GM21786 (cell line): ENCODE data around the gene RCAN2.
A peak's percentile ranks its signal among the peaks of the same experiment; 100 is the strongest.
"Not testable (repeated sequence)": the region's sequence is repeated elsewhere in the genome, so short reads cannot be mapped to it uniquely, and the experiment has no call there.

ENCODE experiments used
- ATAC-seq: cut with Tn5 transposase; IDR thresholded peaks from one replicate; pipeline ENCODE4 v1.9.1; 2021; ENCODE audit not compliant: unreplicated experiment

Gene RCAN2

DNA sequence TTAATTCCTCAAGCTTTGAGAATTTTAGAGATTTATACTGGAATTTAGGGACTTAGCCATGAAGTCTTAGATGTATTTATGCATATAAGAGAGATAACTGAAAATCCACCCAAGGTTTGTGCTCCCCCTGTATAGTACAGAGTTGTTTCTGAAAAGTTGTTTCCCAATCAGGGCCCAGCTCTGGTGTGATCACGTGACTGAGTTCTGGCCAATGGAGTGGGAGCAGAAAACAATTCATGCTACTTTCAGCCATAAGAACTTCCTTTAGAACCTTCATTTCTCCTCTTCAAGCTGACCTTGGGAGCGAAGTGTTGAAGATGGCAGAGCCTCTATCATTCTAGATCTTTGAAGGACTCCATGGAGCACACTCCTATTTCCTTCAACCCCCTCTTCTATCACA lies 151.0 kb downstream of the RCAN2 start:
- ATAC-seq: no peak

DNA sequence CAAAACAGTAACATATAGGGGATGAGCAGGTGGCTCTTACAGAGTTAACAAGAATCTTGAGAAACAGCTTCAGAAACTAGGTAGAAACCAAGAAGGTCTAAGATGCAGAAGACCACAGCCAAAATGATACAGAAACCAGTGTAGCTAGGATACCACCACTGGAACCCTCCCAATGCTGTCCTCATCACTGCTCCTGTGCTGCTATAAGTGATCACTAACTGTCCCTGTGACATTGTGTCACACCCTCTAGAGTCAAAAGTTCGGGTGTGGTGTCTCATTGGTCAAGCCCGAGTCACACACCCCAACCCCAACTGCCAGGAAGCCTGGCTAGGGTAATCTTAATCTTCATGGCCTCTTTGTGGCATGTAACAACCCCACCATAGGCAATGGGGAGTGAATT lies 153.1 kb downstream of the RCAN2 start:
- peak; percentile 91 for ATAC-seq

- ATAC-seq: no peak
Measured at GRCh38 chr6:46334442-46334841, 156.8 kb downstream of the RCAN2 start.

DNA sequence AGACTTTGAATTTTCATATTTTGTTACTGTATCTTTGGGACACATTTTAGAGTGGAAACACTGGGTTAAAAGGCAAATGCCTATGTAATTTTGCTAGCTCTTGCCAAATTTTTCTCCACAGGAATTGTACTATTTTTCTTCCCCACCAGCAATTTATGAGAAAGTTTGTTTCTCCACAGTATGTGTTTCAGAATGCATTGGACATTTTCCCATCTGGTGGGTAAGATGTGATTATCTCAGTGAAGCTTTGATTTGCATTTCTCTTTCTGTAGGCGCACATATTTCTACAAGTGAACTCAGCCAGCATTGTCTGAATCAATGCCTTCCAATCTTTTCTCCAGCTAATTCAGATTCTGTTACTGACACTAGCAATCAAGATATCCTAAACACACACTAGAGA lies 157.8 kb downstream of the RCAN2 start:
- ATAC-seq: no peak

- ATAC-seq: not testable (repeated sequence)
Measured at GRCh38 chr6:46332448-46332847, 158.8 kb downstream of the RCAN2 start.

GRCh38 chr6:46331461-46331860 lies 159.8 kb downstream of the RCAN2 start:
- no peak for ATAC-seq

DNA sequence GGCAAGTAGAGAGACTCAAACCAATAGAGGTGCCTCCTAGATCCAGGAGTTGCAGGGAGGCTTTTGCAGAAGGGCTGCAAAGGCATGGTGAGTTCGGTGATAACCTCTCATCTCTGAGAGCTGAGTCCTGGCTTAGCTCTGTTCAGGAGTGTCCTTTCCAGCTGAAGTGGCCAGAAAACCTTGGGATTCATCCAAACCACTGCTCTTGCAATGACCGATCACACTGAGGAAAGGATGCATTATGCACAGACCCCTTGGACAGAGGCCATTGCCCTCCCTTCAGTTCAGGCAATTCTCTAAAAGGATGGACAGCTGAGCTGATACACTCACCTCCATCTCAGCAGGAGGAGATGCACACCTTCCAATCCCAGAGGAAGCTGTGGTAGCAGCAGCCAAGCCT lies 161.7 kb downstream of the RCAN2 start:
- ATAC-seq: no peak

DNA sequence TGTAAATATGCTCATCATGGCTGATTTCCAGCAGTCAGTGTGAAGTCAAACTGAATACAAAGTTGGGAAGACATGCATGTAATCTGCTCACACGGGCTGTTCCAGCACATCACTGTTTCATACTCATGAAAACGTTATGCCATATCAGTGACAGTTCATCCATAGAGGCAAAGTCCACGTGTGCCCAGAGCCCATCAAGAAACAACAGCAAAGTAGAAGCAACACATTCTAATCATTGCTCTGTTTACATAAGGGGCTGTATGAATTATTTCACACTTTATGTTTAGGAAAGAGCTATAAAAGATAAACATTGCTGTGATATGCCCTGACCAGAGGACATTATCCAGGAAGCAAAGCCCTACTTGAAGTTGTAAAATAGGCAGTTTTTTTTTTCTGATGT lies 163.5 kb downstream of the RCAN2 start:
- ATAC-seq: no peak

DNA sequence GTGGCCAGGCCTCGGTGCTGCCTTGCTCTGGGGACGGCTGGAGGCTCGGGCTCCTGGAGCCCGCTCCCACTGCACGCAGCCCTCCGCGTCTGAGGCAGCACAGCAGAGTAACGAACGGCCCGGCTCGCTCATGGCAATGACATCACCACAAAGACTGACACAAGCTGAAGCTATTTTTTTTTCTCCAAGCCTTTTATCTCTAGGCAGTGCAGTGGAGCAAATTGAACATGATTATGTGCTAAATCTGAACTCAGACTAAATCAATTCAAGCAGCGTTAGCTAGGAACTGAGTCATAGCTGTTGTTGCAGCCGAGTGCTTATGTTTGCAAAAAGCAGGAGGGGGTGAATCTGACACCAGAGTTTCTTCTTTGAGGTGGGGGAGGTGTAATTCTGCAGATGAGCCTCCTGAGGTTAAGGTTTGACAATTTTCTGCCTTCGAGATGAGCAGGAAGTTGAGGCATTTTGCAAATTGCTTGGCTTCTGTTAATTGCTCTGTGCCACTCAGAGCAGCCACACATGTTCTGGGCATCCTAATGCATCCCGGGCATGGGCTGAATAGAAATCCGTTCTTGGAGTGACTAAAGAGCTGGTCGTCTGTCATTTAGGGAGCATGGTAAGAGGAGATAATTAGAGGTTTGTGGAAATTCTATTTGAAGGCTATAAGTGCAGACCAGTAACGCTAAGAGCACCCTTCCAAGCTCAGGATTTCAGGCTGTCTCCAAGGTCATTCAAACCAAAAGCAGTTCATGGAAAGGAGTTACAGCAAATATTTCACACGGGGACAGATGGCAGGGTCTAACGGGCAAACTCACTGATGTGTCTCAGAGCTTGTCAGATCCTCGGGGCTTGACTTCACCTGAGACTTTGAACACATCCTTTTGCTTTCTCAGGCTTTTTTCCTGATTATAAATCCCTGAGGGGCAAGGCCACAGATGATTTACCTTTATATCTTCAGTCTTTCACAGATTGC lies 165.4 kb downstream of the RCAN2 start:
- no peak for ATAC-seq

DNA sequence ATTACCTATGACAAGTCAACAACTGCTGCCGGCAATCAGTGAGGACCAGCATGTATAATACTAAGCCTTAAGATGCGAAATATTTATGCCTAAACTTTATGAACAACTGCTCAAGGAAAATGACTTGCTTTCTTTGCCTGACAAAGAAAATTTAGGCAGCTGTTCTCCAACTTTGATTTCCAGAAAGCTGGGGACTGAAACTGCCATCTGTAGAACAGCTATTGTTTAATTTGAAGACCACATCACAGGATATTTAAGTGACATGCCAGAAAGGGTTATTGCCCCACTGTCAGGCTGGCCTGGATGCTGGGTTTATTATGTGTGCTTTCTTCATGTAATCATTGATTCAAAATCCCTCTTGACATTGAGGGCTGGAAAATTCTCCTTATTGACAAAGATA lies 166.5 kb downstream of the RCAN2 start:
- ATAC-seq: no peak

DNA sequence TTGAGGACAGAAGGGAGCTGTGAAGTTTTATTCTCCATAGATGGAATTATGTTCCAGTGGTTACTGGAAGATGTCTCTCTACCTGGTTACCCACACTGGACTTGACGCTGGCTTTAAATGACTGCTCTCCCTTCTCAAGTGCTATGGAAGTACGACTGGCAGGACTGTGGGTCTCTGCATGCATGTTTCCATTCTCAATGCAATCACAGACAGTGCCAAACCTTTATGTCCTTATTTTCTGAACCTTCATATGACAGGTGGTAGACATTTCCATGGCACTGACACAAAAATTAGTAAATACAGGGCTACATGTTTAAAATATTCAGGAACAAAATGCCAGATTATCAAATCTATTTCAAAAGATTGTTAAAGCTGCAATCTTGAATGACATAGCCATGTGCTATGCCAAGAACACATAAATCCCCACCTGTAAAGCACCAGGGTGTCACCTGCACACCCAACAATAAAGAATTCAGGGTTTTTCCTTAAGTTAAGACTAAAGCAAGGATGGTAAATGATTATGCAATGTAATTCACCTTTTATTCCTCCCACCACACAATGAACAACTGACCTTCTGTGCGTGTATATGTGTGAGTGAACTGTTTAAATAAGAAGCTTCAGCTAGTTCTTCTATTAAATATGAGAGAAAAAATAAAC lies 167.2 kb downstream of the RCAN2 start:
- no peak for ATAC-seq

DNA sequence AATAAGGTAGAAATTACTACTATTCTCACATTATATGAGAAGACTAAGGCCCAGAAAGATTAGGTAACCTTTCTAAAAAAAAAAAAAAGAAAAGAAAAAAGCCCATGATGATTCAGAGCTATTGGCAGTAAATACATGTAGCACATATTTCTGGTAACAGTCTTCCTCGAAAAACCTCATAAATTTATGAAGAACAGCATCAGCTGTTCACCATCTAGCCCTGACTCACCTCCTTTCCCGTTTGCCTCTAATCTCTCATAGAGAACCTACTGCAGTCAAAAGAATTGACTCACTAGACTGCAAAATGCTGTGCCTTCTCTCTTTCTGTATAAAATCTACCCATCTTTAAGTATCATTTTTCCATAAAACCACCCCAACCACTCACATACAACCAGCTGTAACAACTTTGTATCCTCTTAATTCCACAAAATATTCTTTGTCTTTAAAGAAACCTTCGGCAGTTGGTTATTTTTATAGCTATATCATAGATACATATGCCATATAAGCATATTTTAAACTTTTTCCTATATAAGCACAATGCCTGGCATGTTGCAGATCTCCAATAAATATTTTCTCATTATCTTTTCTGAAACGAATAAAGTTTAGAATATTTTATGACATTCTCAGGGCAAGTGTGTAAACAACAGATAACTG lies 167.8 kb downstream of the RCAN2 start:
- ATAC-seq: no peak

DNA sequence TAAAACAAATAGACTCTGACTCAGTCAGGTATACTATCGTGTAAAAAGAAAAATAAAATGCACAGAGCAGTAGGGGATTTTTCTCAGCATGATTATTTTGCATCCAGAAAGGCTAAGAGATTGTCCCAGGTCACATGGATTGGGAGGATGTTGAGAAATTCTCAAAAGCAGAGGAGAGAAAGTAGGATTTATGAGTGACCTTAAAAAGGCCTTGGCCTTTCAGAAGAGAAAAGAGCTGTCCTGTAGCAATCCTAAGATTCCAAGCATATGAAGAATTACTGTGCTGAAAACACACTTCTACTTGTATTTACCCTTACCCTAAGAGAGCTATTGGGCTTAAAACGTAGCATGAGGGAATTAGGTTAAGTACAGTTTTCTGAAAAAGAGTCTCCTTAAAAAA lies 170.7 kb downstream of the RCAN2 start:
- no peak for ATAC-seq

DNA sequence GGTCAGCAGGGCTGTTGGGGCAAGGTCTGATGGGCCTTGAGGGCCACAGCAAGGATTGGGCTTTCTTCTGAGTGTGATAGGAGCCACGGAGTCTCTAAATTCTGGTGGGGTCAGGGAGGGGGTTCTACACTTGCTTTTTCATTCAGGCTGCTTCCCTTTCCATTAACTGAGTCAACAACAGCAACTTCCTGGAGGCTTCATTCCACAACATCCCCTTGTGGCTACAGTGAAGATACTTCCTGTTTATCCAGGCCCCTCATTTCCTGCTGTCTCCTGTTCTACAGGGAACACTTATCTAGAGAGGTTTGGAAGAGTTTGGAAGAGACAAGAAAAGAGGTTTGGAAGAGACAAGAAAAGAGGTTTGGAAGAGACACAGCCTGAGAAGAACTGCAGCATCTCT lies 175.7 kb downstream of the RCAN2 start:
- ATAC-seq: no peak

DNA sequence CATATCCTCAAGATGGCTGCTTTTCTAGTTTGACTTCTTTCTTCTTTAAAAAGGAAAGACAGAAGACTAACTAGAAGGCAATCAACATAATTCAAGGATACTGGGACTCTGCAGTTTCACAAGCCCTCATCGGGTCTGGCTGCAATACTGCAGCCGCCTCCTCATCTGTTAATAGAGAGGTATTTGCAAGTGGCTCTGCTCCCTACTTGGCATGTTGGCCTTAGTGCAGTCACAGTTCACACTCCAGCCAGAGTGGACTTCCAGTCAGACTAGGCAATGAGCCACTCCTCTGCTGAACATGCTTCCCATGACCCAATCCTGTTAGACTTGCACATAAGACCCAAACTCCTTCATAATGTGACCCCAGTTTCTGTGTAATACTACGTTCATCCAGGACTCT lies 178.6 kb downstream of the RCAN2 start:
- ATAC-seq: no peak

DNA sequence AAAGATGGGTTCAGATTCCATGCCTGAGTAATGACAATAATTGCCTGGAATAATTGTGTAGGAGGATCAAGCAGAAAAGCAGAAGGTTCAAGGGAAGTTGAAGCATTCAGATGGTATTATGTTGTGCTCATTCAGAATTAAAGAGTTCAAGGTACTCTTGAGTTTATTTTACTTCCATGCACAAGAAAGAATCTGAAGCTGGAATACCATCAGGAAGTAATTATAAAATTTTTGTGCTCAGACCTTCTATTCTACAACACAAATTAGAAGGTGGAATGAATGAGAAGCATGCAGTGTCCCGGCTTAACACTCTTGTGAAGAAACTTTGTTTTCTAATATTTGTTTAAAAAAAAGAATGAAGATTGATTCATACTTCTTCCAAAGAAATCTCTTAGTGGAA lies 181.1 kb downstream of the RCAN2 start:
- no peak for ATAC-seq

DNA sequence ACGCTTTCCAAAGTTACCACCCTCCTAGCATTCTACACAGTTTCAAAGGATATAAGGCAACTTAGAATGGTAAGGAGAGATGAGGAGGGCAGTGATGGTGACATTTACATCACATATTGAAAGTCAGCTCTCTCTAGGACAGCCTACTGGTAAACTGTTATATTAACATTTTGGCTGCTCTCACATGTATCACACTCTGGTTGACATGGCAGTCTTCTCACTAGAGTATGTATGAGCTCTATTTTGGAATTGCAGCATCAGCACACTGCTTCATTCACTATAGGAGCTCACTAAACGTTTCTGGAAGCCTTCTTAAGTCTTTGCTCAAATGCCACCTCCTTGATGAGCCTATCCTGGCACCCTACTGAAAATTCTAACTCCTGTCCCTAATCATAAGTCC lies 184.8 kb downstream of the RCAN2 start:
- ATAC-seq: no peak

DNA sequence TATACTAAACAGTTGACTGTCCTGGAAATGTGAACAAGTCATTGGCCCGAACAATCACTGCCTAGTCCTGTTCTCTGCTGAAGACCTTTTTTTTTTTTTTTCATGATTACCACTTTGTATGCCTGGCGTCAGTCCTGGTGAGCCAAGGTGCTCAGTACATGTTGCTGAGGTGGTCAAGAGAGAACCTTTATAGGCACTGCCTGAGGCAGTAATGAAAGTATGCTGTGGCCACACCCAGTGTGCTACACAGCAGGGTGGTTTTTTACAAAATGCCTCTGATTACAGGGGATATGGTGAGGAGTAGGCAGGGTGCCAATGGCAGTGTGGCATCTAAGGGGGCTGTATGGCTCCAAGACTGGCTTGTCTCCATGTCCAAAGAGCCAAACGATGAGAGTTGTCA lies 185.4 kb downstream of the RCAN2 start:
- ATAC-seq: no peak

- no peak for ATAC-seq
Measured at GRCh38 chr6:46305236-46305635, 186.0 kb downstream of the RCAN2 start.

DNA sequence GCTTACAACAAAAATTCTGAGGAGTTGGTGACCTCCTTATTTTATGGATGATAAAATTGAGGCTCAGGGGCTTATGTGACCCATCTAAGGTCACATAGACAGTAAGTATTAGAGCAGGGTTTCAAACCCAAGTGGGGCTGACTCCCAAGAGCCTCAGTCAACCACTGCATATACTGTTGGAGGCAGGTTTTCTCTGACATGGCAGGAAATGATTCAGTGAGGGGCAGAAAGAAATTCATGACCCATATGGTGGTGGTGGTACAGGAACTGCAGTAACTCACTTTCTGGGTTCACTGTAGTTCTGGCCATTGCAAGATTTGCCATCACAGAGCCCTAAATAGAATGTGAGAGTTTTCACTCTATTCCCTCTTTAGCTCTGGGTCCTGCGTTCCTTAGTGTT lies 188.4 kb downstream of the RCAN2 start:
- ATAC-seq: no peak

- ATAC-seq: no peak
Measured at GRCh38 chr6:46302176-46302575, 189.1 kb downstream of the RCAN2 start.

GRCh38 chr6:46299253-46299652 lies 192.0 kb downstream of the RCAN2 start:
- no peak for ATAC-seq
